Stimulated activated CD4-positive, alpha-beta T cell treated with anti-CD3 and anti-CD28 coated beads, Interleukin-15, amount 100 ng/mL, for 48 hours (primary cell): ENCODE data around the gene MRPS24.
"Not testable (repeated sequence)": the region's sequence is repeated elsewhere in the genome, so short reads cannot be mapped to it uniquely, and the experiment has no call there.

Experiments
- DNase-seq, 2 donors: peaks; one replicate each; pipeline ENCODE4 v3.0.0-alpha.2; 2020; ENCODE audit warnings: low read depth in 2 of 2

MRPS24 gene

GRCh38 chr7:43869006-43869866 lies at the start of gene MRPS24:
MRPS24 (minus strand) TSS chr7:43869517; CDS start chr7:43869495, 22 bp downstream.
- DNase-seq = peak; percentile 89 to 94

DNA sequence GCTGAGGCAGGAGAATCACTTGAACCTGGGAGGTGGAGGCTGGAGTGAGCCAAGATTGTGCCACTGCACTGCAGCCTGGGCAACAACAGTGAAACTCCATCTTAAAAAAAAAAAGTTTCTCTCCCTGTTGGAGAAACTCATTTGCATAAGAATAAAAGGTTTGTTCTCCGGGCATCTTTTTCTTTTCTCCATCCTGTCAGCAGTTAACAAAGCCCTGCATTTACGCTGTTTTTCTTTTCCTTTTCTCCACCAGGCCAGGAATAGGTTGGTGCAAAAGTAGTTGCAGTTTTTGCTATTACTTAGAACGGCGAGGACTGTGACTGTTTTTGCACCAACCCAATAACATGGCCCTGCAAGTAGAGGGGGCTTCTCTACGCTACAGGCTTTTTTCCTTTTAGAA lies 46.6 kb upstream of the MRPS24 start:
- DNase-seq = no peak

- no peak for DNase-seq
Observed at GRCh38 chr7:43914795-43915194, 45.5 kb upstream of the MRPS24 start.

GRCh38 chr7:43906331-43907010 lies 37.2 kb upstream of the MRPS24 start, which contains the start of gene URGCP:
URGCP (minus strand) TSS chr7:43906596; CDS start chr7:43906575, 21 bp downstream.
- peak in 1 of 2 donors; percentile 46 for DNase-seq

GRCh38 chr7:43905956-43906330 lies 36.6 kb upstream of the MRPS24 start:
- DNase-seq = peak in 1 of 2 donors; percentile 3

DNA sequence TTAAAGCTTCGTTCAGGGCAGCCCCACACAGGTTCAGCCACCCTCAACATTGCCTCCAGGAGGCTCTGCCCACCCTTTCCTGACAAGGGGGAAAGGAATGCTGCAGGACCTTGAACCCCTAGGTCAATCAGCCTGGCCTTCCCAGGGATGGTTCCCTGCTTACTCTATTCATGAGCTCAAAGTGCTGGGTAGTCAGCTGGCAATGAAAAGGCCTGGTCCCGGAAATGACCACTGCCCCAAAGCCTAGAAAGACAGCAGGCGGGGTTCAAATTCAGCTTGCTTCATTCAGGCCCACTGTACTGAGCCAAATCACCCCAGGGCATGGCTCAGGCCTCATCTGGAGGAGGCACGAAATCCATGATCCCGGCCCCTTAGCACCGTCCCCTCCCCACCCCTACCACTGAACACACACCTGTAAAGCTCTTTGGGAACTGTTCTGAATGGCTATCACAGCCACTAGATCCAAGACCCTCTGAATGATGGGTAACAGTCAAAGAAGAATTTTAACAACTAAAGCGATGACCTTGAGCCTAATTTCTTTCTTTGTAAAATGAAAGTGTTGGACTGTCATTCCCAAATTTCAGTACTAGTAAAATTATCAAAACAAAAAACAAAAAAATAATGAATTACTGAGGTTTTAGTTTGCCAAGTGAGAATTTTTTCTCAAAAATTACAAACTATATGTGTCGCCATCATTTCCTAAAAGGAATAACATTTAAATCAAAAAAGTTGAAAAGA lies 36.1 kb upstream of the MRPS24 start:
- no peak for DNase-seq

GRCh38 chr7:43904533-43905208 lies 35.4 kb upstream of the MRPS24 start:
- no peak for DNase-seq

DNA sequence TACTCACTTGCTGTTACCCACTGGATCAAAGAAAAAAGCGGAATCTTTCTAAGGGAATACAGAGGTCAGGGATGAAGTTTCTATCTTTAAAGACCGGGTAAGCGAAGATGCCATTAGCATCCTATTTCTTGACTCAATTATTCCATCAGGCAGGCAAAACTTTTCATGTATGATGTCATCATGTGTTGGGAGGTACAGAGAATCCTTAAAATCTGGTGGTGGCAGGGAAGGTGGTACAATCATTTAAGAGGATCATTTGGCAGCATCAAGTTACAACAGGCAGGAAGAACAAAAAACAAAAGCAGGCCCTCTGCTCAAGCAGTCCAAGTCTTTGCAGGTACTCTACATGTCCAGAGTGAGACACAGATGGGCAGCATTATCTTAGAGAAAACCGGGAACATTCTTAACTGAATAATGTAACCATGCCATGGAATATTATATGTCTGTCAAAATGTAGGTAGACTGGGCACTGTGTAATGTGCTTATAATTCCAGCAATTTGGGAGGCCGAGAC lies 33.3 kb upstream of the MRPS24 start:
- DNase-seq = no peak

GRCh38 chr7:43898571-43898970 lies 29.3 kb upstream of the MRPS24 start:
- DNase-seq = not testable (repeated sequence)

GRCh38 chr7:43895847-43896415 lies 26.6 kb upstream of the MRPS24 start:
- no peak for DNase-seq

GRCh38 chr7:43891069-43891955 lies 22.0 kb upstream of the MRPS24 start:
- no peak for DNase-seq

DNA sequence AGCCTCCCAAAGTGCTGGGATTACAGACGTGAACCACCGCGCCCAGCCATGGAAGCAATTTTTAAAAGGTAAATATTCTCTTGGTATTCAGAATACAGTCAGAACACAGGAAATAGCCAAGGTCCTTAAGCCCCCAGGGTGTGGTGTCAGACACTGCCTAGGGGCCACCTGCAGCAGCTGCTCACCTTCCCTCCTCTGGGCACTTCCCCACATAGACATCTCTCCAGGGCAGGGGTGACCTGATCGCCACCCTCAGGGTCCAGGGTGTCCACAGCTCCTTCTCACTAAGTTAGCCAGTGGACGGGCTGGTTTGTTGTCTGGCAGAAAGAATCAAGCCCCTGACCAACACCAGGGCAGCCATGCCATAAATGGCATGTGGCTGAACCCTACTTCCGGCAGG lies 21.2 kb upstream of the MRPS24 start:
- no peak for DNase-seq

- DNase-seq = no peak
Observed at GRCh38 chr7:43888993-43889945, 20.0 kb upstream of the MRPS24 start.

GRCh38 chr7:43884617-43885016 lies 15.3 kb upstream of the MRPS24 start:
- DNase-seq = no peak

- DNase-seq = no peak
Observed at GRCh38 chr7:43884209-43884608, 14.9 kb upstream of the MRPS24 start.

- DNase-seq = no peak
Observed at GRCh38 chr7:43880596-43880995, 11.3 kb upstream of the MRPS24 start.

DNA sequence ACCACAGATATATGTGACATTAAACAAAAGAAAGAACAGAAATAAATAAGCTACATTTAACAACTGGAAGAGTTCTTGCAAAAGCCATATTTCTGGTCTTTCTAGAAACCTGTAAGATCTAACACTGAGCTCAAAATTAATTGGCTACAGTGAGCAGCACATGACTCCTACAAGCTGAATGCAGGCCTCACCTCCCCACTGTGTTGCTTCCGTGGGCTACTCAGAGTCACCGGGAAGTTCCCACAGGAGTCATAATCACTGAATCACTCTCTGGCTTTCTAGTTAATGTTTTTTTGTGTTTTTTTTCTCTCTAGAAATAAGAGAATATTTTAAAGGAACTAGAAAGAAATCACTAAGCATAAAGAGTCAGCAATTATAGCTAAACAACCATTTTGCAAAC lies 10.2 kb upstream of the MRPS24 start:
- no peak for DNase-seq

- DNase-seq = no peak
Observed at GRCh38 chr7:43878867-43879266, 9.6 kb upstream of the MRPS24 start.
